Tibial artery (tissue), 4 donors: ENCODE results near the gene FXYD6.

Experiments
- DNase-seq, 2 donors: peaks; one replicate each; pipeline ENCODE4 v3.0.0-alpha.2; 2019
- H3K27ac ChIP-seq, 2 donors: fragments of 200-600 bp; sonication (generic) in 1 of 2; 1 replicate in 1 of 2; 2 replicates in 1 of 2; pipeline ENCODE4 v1.5.1; 2018 to 2019; ENCODE audit warnings: mild to moderate bottlenecking in 1 of 2
- H3K27me3 ChIP-seq, 2 donors: fragments of 200-600 bp; sonication (generic) in 1 of 2; one replicate each; pipeline versions ENCODE4 v1.5.1 to v1.6.0; 2016 to 2019
- H3K36me3 ChIP-seq, 3 donors: fragments of 200-600 bp; sonication (generic) in 2 of 3; one replicate each; pipeline ENCODE4 v1.5.1; 2016 to 2019; ENCODE audit warnings: mild to moderate bottlenecking in 2 of 3
- H3K4me1 ChIP-seq, 4 donors: fragments of 200-600 bp; sonication (generic) in 2 of 4; 1 replicate in 3 of 4; 2 replicates in 1 of 4; pipeline ENCODE4 v1.5.1; 2016 to 2019
- H3K4me3 ChIP-seq, 2 donors: fragments of 200-600 bp; sonication (generic) in 1 of 2; 1 replicate in 1 of 2; 2 replicates in 1 of 2; pipeline ENCODE4 v1.5.1; 2018 to 2019; ENCODE audit warnings: mild to moderate bottlenecking in 2 of 2
- H3K9me3 ChIP-seq, 3 donors: fragments of 200-600 bp; sonication (generic) in 1 of 3; one replicate each; pipeline ENCODE4 v1.5.1; 2016 to 2019
- intact Hi-C: fragments of 100-400 bp; cut with DNase I; formaldehyde crosslinking; loops from one replicate; pipeline ENCODE4 v1.15.0; 2023; ENCODE audit warnings: low total_unique reads
- TF ChIP-seq, protein P1 (sequence below), 2 experiments: fragments of 200-600 bp in 1 of 2; fragments of 450-650 bp in 1 of 2; IDR thresholded peaks; one replicate each; pipeline ENCODE4 v1.5.1; 2017 to 2019; ENCODE audit warnings: antibody characterized with exemption in 2 of 2, mild to moderate bottlenecking in 1 of 2, moderate library complexity in 1 of 2

Gene FXYD6

DNA sequence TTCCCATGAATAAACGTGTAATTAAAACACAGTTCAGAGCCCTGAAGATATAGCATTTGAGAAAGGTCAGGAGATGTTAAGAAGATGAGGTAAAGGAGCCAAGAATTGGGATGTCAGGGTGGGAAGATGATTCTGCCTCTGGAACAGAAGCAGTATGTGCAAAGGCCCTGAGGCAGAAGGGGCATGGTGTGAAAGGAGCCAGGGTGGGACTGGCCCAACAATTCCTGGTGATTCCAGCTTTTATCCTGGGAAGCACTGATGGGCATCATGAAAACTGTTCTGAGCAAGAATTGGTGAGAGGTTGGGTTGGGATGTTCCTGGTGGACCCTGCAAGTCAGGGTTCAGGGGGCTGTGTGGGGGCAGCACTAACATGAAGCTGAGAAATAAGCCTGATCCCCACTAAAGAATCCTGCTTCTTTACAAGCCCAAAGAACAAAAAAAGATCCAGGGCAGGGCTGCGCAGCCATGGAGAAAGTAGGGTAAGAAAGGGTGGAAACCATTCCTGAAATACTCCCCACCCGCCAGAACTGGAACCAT lies 2.5 kb upstream of the FXYD6 start:
- Histone ChIP-seq H3K36me3 (no peaks in the 10 kb centered on the region), H3K27me3 (peaks cover 4 to 69% of the 10 kb centered on the region in 2 donors), H3K9me3 (no peaks in the 10 kb centered on the region), H3K4me1 (peaks cover 0 to 19% (median 14%) of the 10 kb centered on the region in 4 donors), H3K27ac (no peak overlapping the region), H3K4me3 (no peak overlapping the region)
- DNase-seq = no peak
- TF ChIP-seq, protein P1, sequence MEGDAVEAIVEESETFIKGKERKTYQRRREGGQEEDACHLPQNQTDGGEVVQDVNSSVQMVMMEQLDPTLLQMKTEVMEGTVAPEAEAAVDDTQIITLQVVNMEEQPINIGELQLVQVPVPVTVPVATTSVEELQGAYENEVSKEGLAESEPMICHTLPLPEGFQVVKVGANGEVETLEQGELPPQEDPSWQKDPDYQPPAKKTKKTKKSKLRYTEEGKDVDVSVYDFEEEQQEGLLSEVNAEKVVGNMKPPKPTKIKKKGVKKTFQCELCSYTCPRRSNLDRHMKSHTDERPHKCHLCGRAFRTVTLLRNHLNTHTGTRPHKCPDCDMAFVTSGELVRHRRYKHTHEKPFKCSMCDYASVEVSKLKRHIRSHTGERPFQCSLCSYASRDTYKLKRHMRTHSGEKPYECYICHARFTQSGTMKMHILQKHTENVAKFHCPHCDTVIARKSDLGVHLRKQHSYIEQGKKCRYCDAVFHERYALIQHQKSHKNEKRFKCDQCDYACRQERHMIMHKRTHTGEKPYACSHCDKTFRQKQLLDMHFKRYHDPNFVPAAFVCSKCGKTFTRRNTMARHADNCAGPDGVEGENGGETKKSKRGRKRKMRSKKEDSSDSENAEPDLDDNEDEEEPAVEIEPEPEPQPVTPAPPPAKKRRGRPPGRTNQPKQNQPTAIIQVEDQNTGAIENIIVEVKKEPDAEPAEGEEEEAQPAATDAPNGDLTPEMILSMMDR (IDR thresholded peaks at IDR 0.05) = no peak
- intact Hi-C loops = no loop called here

DNA sequence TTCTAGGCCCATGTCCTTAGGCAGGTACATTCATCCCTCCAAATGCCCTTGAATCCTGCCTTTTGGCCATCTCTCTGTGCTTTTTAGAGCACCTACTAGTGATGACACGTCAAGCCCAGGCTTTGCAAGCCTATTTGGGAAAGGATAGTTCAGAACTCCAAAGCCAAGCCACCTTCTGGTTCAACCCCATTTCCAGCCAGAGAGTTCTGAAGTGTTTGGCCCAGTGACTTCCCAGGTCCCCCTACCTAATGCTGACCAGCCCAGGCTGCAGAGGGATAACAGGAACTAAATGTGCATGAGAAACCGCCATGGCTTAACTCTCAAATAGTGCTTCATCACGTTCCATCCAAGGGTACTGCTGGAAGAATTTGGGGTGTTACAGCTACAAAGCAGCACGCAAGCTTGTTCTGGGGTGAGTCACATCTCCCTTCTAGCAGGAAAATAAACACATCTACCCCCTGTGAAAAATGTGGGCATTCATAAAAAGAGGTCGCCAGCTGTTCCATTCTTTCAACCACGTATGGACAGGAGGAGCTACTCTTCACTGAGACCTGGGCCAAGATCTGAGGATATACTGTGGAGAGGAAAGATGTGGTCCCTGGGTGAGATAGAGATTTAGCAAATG lies 2.0 kb upstream of the FXYD6 start:
- no peak overlapping the region for H3K27ac ChIP-seq
- intact Hi-C loops = no loop called here
- no peaks in the 10 kb centered on the region for H3K36me3 ChIP-seq
- DNase-seq = no peak
- no peaks in the 10 kb centered on the region for H3K9me3 ChIP-seq
- TF ChIP-seq, protein P1 (IDR thresholded peaks at IDR 0.05) = no peak
- H3K4me1 ChIP-seq = peaks cover 0 to 19% (median 14%) of the 10 kb centered on the region in 4 donors
- peaks cover 4 to 74% of the 10 kb centered on the region in 2 donors for H3K27me3 ChIP-seq
- no peak overlapping the region for H3K4me3 ChIP-seq

DNA sequence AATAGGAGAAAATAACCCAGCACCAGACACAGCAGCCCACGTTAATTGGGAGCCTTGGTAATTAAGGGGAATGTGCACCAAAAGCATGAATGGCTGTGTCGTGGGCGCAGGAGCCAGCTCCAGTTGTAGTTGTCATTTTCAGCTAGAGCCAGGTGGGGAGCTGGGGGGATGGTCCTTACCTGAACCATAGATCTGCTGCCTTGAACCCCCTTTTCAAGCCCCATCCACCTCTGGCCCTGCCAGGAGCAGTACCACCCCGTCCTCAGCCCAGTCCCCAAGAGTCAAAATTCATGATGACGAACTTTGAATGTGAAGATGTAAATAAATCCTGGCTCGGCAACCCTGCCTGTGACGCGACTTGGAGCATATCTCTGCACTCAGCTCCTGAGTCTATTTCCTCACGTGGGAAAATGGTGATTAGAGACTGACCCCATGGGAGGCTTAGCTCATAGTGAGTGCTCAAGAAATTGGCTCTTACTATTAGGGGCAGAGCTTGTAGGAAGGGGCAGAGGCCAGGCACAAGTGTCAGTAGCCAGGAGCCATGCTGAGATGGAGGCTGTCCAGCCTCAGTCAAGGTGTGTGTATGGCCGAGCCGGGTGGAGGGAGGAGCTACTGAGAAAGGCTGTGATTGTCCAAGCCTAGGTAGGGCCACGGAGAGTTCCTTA lies 794 bp upstream of the FXYD6 start:
- peaks cover 0 to 19% (median 14%) of the 10 kb centered on the region in 4 donors for H3K4me1 ChIP-seq
- intact Hi-C loops = no loop called here

DNA sequence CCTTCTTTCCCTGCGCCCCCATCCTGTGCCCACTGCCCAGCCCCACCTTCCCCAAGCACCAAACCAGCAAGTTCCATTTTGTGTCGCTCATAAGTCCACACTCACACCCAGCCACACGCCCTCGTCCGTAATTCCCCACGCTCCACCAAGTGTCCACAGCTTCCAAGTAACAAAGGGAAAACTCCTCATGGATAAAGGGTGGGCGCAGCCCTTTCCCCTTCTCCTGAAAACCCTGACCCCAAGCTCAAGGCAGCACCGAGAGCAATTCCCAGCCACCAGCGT lies 458 bp downstream of the FXYD6 start:
- Histone ChIP-seq H3K36me3 (no peaks in the 10 kb centered on the region), H3K27me3 (peaks cover 4 to 68% of the 10 kb centered on the region in 2 donors), H3K4me1 (peaks cover 0 to 19% (median 14%) of the 10 kb centered on the region in 4 donors), H3K27ac (peak overlapping the region in 1 of 2 donors; percentile 46), H3K9me3 (no peaks in the 10 kb centered on the region), H3K4me3 (peak overlapping the region; percentile 46 to 49)
- TF ChIP-seq, protein P1 (IDR thresholded peaks at IDR 0.05) = no peak
- no peak for DNase-seq
- intact Hi-C loops = no loop called here

More for the DNA sequence above, 794 bp upstream of the FXYD6 start:
- Histone ChIP-seq H3K36me3 (no peaks in the 10 kb centered on the region), H3K4me3 (peak overlapping the region; percentile 46 to 49), H3K27me3 (peaks cover 4 to 74% of the 10 kb centered on the region in 2 donors), H3K27ac (no peak overlapping the region), H3K9me3 (no peaks in the 10 kb centered on the region)
- DNase-seq = no peak
- TF ChIP-seq, protein P1 (IDR thresholded peaks at IDR 0.05) = no peak

DNA sequence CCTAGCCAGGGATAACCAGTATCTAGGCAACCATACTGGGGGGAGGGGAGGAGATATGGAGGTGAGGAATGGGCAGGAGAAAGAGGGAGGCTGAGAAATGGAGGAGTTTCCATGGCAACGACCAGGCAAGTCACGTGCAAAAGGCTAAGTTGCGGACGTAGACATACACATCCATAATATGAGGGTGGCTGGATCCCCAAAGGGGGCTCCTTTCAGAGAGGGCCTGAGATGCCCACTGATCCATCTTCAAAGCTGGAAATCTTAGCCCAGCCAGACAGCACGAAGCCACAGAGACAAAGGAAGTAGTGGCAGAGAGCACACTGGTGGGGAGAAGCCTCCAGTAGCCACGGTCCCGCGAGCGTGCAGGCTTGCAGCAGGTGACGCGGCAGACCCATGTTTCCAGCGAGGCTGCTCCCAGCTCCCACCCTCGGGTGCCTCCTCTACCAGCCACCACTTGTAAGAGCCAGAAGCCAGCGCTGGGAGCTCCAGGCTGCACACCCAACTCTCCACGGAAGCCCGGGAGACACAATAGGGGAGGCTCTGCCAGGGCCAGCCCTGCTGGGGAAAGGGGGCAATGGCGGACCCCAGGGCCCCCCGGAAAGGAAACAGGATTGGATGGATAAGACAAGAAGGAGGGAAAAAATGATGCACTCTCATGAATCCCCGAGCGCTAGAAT lies 938 bp downstream of the FXYD6 start:
- Histone ChIP-seq H3K27ac (no peak overlapping the region), H3K36me3 (no peaks in the 10 kb centered on the region), H3K4me1 (peaks cover 0 to 19% (median 14%) of the 10 kb centered on the region in 4 donors), H3K27me3 (peaks cover 4 to 68% of the 10 kb centered on the region in 2 donors), H3K4me3 (peak overlapping the region; percentile 46 to 49), H3K9me3 (no peaks in the 10 kb centered on the region)
- no peak for DNase-seq
- intact Hi-C loops = no loop called here
- TF ChIP-seq, protein P1 (IDR thresholded peaks at IDR 0.05) = no peak
